ENCODE data around the gene CARNS1.

DNA sequence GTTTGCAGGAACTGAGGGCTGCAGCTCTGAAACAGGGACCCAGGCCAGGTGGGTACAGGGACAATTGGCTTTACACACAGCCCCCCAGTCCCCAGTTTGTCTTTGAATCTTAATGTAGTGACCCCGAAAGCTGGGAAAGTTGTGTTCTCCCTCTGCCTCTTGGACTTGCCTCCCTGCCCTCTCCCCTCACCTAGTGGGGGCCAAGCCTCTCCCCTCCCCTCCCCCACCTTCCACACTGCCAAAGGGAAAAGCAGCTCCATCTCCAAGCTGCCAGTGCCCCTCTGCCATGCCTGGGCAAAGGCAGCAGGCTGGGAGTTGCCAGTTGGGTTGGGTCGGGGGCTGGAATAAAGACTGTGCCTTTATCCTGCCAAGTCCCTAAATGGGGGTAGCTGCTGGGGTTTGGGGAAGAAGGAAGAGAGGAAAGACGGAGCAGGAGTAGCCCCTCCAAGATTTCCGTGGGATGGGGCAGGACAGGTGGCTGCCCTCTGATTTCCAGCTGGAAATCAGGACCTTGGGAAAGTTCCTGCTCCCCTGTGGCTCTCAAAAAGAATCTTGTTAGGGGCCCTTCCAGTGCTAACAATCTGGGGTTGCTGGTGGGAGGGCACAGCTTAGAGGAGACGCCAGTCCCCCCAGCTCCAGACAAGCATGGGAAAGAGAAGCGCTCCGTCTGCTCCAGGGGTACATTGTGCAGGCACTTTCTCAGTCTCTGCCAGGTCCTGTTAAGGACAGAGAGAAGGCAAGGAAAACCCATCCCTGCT is 39.2 kb upstream of the CARNS1 start:
- TF ChIP-seq, protein P1, sequence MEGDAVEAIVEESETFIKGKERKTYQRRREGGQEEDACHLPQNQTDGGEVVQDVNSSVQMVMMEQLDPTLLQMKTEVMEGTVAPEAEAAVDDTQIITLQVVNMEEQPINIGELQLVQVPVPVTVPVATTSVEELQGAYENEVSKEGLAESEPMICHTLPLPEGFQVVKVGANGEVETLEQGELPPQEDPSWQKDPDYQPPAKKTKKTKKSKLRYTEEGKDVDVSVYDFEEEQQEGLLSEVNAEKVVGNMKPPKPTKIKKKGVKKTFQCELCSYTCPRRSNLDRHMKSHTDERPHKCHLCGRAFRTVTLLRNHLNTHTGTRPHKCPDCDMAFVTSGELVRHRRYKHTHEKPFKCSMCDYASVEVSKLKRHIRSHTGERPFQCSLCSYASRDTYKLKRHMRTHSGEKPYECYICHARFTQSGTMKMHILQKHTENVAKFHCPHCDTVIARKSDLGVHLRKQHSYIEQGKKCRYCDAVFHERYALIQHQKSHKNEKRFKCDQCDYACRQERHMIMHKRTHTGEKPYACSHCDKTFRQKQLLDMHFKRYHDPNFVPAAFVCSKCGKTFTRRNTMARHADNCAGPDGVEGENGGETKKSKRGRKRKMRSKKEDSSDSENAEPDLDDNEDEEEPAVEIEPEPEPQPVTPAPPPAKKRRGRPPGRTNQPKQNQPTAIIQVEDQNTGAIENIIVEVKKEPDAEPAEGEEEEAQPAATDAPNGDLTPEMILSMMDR (IDR thresholded peaks at IDR 0.05; ENCODE audit: insufficient read depth, low read depth, low read length) = no peak
- no peak for TF ChIP-seq EZH2 (IDR thresholded peaks at IDR 0.05; ENCODE audit: insufficient read depth, low read length)

Data from astrocyte (in vitro differentiated cells and primary cell).